K562 (cell line): ENCODE measurements around the gene CCNYL1. TPM values are rescaled to one million over a fixed set of nuclear protein-coding genes. Genes with fewer than 3 reads are reported as not detected.

Experiments
- BCOR ChIP-seq: fragments of 450-650 bp; IDR thresholded peaks from 2 replicates; pipeline ENCODE4 v1.6.1; 2016
- MLX ChIP-seq, 2 experiments: fragments of 450-650 bp in 1 of 2; sonication (generic) in 1 of 2; formaldehyde crosslinking; conservative IDR thresholded peaks; 2 replicates each; pipeline versions ENCODE4 v1.4.0 to v1.8.1; 2020 to 2022; ENCODE audit warnings: mild to moderate bottlenecking in 1 of 2, missing genetic modification reagents in 1 of 2
- NCOA2 ChIP-seq, 2 experiments: fragments of 450-650 bp; IDR thresholded peaks; 2 replicates each; pipeline ENCODE4 v1.6.1; 2018; ENCODE audit warnings: mild to moderate bottlenecking in 2 of 2, moderate library complexity in 1 of 2; ENCODE audit not compliant: partially characterized antibody in 2 of 2
- RBFOX2 ChIP-seq: fragments of 200-400 bp; formaldehyde crosslinking; IDR thresholded peaks from 2 replicates; pipeline ENCODE4 v1.6.1; 2017; ENCODE audit warnings: low read depth, mild to moderate bottlenecking, low read length, moderate library complexity
- ZFP1 ChIP-seq: fragments of 450-650 bp; formaldehyde crosslinking; IDR thresholded peaks from 2 replicates; pipeline ENCODE4 v1.4.0; 2020; ENCODE audit warnings: mild to moderate bottlenecking, mixed read lengths
- ZNF224 ChIP-seq: sonication (generic); formaldehyde crosslinking; IDR thresholded peaks from 2 replicates; pipeline ENCODE4 v1.8.0; 2022; ENCODE audit warnings: mild to moderate bottlenecking, missing genetic modification reagents
- ZNF253 ChIP-seq: fragments of 250-450 bp; sonication (Bioruptor Pico); conservative IDR thresholded peaks from 2 replicates; pipeline ENCODE4 v1.6.1; 2021; ENCODE audit warnings: mild to moderate bottlenecking
- ZNF395 ChIP-seq: fragments of 200-800 bp; sonication (Bioruptor generic); IDR thresholded peaks from 2 replicates; pipeline ENCODE4 v1.6.1; 2017; ENCODE audit warnings: missing genetic modification characterization, missing compliant biosample characterization
- ZNF589 ChIP-seq: fragments of 200-800 bp; sonication (Bioruptor generic); IDR thresholded peaks from 2 replicates; pipeline ENCODE4 v1.6.1; 2016; ENCODE audit warnings: low read depth, missing genetic modification characterization, missing compliant biosample characterization
- ZSCAN32 ChIP-seq: fragments of 450-650 bp; formaldehyde crosslinking; IDR thresholded peaks from 2 replicates; pipeline ENCODE4 v1.4.0; 2020; ENCODE audit warnings: mild to moderate bottlenecking, moderate library complexity
- polyA plus RNA-seq, 8 experiments: library from polyadenylated mRNA; depleted of rRNA in 4 of 8; stranded (reverse) in 5 of 8; unstranded in 3 of 8; fragments of >200 nt; fragmentation: Nextera tagmentation in 2 of 8; fragmentation: Illumina TruSeq in 1 of 8; extraction: Ambion mirVana in 2 of 8; extraction: Trizol in 1 of 8; gene quantifications; 2 replicates each; pipeline versions ENCODE4 v1.2.1 to v1.2.3, GENCODE V29; 2011 to 2014; ENCODE audit warnings: inconsistent platforms in 1 of 8, missing spikeins in 1 of 8
- total RNA-seq, 7 experiments: library from RNA; depleted of rRNA in 6 of 7; stranded (reverse); fragments of >200 nt in 6 of 7; fragmentation: Illumina TruSeq in 2 of 7; extraction: Trizol in 2 of 7; gene quantifications; 2 replicates each; pipeline versions ENCODE4 v1.2.1 to v1.2.3, GENCODE V29; 2011 to 2021; ENCODE audit warnings: low replicate concordance in 1 of 7
- TF ChIP-seq, protein P1 (sequence below), 2 experiments: fragments of 450-650 bp; IDR thresholded peaks; 2 replicates each; pipeline ENCODE4 v1.6.1; 2016; ENCODE audit warnings: mild to moderate bottlenecking in 2 of 2, borderline replicate concordance in 1 of 2, low read depth in 1 of 2, moderate library complexity in 1 of 2
- TF ChIP-seq, protein P2 (sequence below): fragments of 250-450 bp; sonication (Bioruptor Pico); IDR thresholded peaks from 2 replicates; pipeline ENCODE4 v1.4.0; 2020; ENCODE audit warnings: mild to moderate bottlenecking
- TF ChIP-seq, protein P3 (sequence below): fragments of 450-650 bp; formaldehyde crosslinking; IDR thresholded peaks from 2 replicates; pipeline ENCODE4 v1.4.0; 2022; ENCODE audit warnings: missing genetic modification characterization

Gene CCNYL1
- total and polyA plus RNA-seq, 9 of the 15 experiments (the other 6 are each of a cell fraction or from before 2014, with no cell fraction given), result 1.9 to 7.5 (median 4.7) TPM

- TF ChIP-seq MLX (CRISPR knock-in tag; conservative IDR thresholded peaks at IDR 0.05) (peak in 1 of 2 experiments; percentile 95; a peak in 2 of 4 replicates), RBFOX2 (peak; percentile 68), ZNF224 (no peak), ZNF395 (CRISPR knock-in tag) (peak; percentile 100), NCOA2 (IDR thresholded peaks at IDR 0.05; ENCODE audit: partially characterized antibody in 2 of 2) (no peak), ZNF589 (CRISPR knock-in tag) (peak; percentile 100), ZSCAN32 (CRISPR knock-in tag) (peak; percentile 97), ZFP1 (CRISPR knock-in tag) (peak; percentile 97), BCOR (no peak), ZNF253 (CRISPR knock-in tag) (peak; percentile 94)
- TF ChIP-seq, protein P1, sequence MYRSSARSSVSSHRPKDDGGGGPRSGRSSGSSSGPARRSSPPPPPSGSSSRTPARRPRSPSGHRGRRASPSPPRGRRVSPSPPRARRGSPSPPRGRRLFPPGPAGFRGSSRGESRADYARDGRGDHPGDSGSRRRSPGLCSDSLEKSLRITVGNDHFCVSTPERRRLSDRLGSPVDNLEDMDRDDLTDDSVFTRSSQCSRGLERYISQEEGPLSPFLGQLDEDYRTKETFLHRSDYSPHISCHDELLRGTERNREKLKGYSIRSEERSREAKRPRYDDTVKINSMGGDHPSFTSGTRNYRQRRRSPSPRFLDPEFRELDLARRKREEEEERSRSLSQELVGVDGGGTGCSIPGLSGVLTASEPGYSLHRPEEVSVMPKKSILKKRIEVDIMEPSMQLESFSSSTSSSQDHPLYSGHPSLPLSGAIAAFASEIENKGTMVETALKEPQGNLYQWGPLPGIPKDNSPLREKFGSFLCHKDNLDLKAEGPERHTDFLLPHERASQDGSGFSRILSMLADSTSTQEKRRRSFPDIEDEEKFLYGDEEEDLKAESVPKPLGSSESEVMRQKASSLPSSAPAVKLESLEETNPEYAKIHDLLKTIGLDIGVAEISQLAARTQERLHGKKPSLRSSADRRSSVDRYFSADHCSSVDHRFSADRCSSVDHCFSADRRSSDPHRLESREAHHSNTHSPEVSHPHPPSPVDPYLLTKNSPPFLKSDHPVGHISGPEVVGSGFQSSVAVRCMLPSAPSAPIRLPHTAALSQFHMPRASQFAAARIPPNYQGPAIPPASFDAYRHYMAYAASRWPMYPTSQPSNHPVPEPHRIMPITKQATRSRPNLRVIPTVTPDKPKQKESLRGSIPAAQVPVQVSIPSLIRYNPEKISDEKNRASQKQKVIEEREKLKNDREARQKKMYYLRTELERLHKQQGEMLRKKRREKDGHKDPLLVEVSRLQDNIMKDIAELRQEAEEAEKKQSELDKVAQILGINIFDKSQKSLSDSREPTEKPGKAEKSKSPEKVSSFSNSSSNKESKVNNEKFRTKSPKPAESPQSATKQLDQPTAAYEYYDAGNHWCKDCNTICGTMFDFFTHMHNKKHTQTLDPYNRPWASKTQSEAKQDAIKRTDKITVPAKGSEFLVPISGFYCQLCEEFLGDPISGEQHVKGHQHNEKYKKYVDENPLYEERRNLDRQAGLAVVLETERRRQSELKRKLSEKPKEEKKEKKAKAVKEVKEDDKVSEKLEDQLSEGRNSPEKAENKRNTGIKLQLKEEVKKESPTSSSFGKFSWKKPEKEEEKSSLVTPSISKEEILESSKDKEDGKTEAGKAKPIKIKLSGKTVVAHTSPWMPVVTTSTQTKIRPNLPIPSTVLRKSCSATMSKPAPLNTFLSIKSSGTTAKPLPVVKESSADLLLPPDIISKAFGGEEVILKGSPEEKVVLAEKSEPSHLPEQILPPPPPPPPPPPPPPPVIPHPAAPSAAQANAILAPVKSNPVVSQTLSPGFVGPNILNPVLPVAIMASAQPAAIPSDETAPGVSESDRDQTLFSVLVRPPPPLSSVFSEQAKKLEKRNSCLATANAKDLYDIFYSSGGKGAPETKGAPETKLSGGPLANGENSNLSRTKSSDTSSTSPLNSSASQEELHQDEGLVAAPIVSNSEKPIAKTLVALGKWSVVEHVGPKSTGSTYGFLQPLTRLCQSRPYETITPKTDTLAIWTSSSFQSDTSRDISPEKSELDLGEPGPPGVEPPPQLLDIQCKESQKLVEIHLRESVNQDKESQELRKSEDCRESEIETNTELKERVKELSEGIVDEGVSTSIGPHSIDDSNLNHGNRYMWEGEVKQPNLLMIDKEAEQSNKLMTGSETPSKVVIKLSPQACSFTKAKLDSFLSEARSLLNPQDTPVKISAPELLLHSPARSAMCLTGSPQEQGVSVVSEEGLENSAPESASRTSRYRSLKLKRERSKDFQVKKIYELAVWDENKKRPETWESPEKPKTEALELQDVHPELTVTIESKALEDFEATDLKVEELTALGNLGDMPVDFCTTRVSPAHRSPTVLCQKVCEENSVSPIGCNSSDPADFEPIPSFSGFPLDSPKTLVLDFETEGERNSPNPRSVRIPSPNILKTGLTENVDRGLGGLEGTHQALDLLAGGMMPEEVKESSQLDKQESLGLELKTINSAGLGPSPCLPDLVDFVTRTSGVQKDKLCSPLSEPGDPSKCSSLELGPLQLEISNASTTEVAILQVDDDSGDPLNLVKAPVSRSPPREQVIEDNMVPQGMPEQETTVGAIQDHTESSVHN (IDR thresholded peaks at IDR 0.05; ENCODE audit: borderline replicate concordance in 1 of 2, low read depth in 1 of 2), result no peak
- TF ChIP-seq, protein P2, sequence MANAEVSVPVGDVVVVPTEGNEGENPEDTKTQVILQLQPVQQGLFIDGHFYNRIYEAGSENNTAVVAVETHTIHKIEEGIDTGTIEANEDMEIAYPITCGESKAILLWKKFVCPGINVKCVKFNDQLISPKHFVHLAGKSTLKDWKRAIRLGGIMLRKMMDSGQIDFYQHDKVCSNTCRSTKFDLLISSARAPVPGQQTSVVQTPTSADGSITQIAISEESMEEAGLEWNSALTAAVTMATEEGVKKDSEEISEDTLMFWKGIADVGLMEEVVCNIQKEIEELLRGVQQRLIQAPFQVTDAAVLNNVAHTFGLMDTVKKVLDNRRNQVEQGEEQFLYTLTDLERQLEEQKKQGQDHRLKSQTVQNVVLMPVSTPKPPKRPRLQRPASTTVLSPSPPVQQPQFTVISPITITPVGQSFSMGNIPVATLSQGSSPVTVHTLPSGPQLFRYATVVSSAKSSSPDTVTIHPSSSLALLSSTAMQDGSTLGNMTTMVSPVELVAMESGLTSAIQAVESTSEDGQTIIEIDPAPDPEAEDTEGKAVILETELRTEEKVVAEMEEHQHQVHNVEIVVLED (CRISPR knock-in tag), result peak; percentile 90
- TF ChIP-seq, protein P3, sequence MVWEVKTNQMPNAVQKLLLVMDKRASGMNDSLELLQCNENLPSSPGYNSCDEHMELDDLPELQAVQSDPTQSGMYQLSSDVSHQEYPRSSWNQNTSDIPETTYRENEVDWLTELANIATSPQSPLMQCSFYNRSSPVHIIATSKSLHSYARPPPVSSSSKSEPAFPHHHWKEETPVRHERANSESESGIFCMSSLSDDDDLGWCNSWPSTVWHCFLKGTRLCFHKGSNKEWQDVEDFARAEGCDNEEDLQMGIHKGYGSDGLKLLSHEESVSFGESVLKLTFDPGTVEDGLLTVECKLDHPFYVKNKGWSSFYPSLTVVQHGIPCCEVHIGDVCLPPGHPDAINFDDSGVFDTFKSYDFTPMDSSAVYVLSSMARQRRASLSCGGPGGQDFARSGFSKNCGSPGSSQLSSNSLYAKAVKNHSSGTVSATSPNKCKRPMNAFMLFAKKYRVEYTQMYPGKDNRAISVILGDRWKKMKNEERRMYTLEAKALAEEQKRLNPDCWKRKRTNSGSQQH, result peak; percentile 99
Observed at GRCh38 chr2:207772081-207772843, 60.8 kb downstream of the CCNYL1 start (continued).
